Measurements from ENCODE around the gene SETMAR. TPM values are rescaled to one million over a fixed set of nuclear protein-coding genes. Genes with fewer than 3 reads are reported as not detected.

The SETMAR gene
- total and polyA plus RNA-seq, 2 of the 4 experiments (the other 2 are of a cell fraction) = 12.7 to 18.1 TPM

DNA sequence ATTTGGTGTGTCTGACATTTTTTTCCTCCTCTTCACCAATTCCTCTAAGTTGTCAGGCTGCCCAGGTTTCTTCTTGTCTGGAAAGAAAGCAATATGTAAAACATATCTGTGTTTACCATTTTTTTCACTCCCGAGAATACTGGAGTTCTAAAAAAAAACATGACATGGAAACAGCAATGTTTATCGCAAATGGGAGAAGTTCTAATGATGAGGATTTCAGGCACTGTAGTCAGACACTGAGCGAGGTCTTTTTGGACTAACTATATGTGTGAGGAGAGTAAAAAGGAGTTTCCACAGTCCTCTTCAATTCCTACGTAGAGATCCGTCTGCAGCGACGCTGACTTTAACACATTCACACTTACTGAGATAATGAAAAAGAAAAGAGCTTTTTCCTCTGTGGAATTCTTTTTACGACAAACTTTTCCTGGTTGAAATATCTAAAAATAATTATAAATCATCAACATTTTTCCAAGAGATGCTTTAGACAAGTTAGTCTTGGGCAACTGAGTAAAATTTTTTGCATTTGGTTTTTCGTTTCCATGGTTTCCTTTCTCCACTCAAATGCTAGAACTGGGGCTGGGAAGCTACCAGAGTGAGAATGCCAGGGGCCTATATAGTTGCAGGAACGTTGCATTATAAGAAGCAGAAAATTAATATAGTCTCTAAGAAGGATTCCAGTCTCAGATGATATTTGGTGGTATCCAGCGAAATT lies 8.4 kb upstream of the SETMAR start:
- no peak overlapping the region for H3K27ac ChIP-seq (ENCODE audit: insufficient read depth, low read length)
- H2BK15ac ChIP-seq (ENCODE audit: low read depth, low read length) = no peak overlapping the region
- DNase-seq = no peak
- H3K9me3 ChIP-seq (ENCODE audit: control insufficient read depth, insufficient read depth, low read length) = no peaks in the 10 kb centered on the region
- H2AK9ac ChIP-seq (replicated peaks; ENCODE audit: low read depth, low read length, poor library complexity) = no peak overlapping the region
- no peak overlapping the region for H3K56ac ChIP-seq (ENCODE audit: extremely low read depth, insufficient read depth, low read length)
- no peak overlapping the region for H4K8ac ChIP-seq (ENCODE audit: low read depth in 2 of 2, low read length in 2 of 2)
- in situ Hi-C loops (cut with MboI; ENCODE audit: low sequenced_read_pairs) (no loop called here), dilution Hi-C loops (cut with HindIII; ENCODE audit: low sequenced_read_pairs, unreplicated experiment) (loop anchor here (25.0 kb wide), 1 partner anchor 1082 kb away; no protein-coding TSS in a partner anchor), intact Hi-C loops (cut with micrococcal nuclease) (no loop called here)
- H3K36me3 ChIP-seq (ENCODE audit: control insufficient read depth, insufficient read depth, low read length) = no peaks in the 10 kb centered on the region
- no peak overlapping the region for H4K5ac ChIP-seq (ENCODE audit: low read depth, low read length)
- BruUV-seq (replicated peaks) = no TSS peak
- no peak overlapping the region for H3K4me3 ChIP-seq (ENCODE audit: insufficient read depth, low read depth, low read length)
- no peak overlapping the region for H3K18ac ChIP-seq (ENCODE audit: low read depth, low read length)
- no peaks in the 10 kb centered on the region for H4K20me1 ChIP-seq (ENCODE audit: insufficient read depth, low read length)
- H3K4ac ChIP-seq (ENCODE audit: low read depth, low read length) = no peak overlapping the region
- H3K23ac ChIP-seq (ENCODE audit: low read depth, low read length) = no peak overlapping the region
- TF ChIP-seq RCOR1 (IDR thresholded peaks at IDR 0.05; ENCODE audit: insufficient replicate concordance, low read length) (no peak), BHLHE40 (IDR thresholded peaks at IDR 0.05; ENCODE audit: low read depth, low read length) (no peak), MAZ (IDR thresholded peaks at IDR 0.05; ENCODE audit: borderline replicate concordance, low read depth, low read length) (no peak), RAD21 (IDR thresholded peaks at IDR 0.05; ENCODE audit: low read length) (no peak), CEBPB (IDR thresholded peaks at IDR 0.05; ENCODE audit: low read depth, low read length) (no peak), RFX5 (IDR thresholded peaks at IDR 0.05; ENCODE audit: low read depth, low read length) (no peak), CHD1 (IDR thresholded peaks at IDR 0.05; ENCODE audit: low read depth, low read length) (no peak), POLR2A (IDR thresholded peaks at IDR 0.05; ENCODE audit: low read depth, low read length) (no peak), NFE2L2 (IDR thresholded peaks at IDR 0.05; ENCODE audit: low read depth, low read length) (no peak), FOS (IDR thresholded peaks at IDR 0.05; ENCODE audit: low read depth, low read length) (no peak), MAFK (IDR thresholded peaks at IDR 0.05; ENCODE audit: low read depth, low read length) (no peak), SMC3 (IDR thresholded peaks at IDR 0.05; ENCODE audit: low read depth, low read length) (no peak), MXI1 (IDR thresholded peaks at IDR 0.05; ENCODE audit: borderline replicate concordance, low read depth, low read length) (no peak)
- TF ChIP-seq, protein P1, sequence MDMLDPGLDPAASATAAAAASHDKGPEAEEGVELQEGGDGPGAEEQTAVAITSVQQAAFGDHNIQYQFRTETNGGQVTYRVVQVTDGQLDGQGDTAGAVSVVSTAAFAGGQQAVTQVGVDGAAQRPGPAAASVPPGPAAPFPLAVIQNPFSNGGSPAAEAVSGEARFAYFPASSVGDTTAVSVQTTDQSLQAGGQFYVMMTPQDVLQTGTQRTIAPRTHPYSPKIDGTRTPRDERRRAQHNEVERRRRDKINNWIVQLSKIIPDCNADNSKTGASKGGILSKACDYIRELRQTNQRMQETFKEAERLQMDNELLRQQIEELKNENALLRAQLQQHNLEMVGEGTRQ (IDR thresholded peaks at IDR 0.05; ENCODE audit: low read depth, low read length) = no peak
- TF ChIP-seq, protein P2, sequence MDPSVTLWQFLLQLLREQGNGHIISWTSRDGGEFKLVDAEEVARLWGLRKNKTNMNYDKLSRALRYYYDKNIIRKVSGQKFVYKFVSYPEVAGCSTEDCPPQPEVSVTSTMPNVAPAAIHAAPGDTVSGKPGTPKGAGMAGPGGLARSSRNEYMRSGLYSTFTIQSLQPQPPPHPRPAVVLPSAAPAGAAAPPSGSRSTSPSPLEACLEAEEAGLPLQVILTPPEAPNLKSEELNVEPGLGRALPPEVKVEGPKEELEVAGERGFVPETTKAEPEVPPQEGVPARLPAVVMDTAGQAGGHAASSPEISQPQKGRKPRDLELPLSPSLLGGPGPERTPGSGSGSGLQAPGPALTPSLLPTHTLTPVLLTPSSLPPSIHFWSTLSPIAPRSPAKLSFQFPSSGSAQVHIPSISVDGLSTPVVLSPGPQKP (IDR thresholded peaks at IDR 0.05; ENCODE audit: borderline replicate concordance, low read depth, low read length) = no peak
- TF ChIP-seq, protein P3, sequence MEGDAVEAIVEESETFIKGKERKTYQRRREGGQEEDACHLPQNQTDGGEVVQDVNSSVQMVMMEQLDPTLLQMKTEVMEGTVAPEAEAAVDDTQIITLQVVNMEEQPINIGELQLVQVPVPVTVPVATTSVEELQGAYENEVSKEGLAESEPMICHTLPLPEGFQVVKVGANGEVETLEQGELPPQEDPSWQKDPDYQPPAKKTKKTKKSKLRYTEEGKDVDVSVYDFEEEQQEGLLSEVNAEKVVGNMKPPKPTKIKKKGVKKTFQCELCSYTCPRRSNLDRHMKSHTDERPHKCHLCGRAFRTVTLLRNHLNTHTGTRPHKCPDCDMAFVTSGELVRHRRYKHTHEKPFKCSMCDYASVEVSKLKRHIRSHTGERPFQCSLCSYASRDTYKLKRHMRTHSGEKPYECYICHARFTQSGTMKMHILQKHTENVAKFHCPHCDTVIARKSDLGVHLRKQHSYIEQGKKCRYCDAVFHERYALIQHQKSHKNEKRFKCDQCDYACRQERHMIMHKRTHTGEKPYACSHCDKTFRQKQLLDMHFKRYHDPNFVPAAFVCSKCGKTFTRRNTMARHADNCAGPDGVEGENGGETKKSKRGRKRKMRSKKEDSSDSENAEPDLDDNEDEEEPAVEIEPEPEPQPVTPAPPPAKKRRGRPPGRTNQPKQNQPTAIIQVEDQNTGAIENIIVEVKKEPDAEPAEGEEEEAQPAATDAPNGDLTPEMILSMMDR (conservative IDR thresholded peaks at IDR 0.05; ENCODE audit: low read depth, low read length) = no peak
- CTCF ChIA-PET = no interaction called here
- no CpG with 5 or more reads among the region's 11 CpGs for WGBS, 2 experiments (ENCODE audit: extremely low coverage in 2 of 2, insufficient read length in 1 of 2)
- H3K4me1 ChIP-seq (ENCODE audit: control insufficient read depth, insufficient read depth, low read length) = no peaks in the 10 kb centered on the region
- no peak overlapping the region for H2BK5ac ChIP-seq (ENCODE audit: low read depth, low read length, poor library complexity, severe bottlenecking)
- no peak overlapping the region for H3K9ac ChIP-seq (ENCODE audit: low read depth, low read length)
- no peaks in the 10 kb centered on the region for H3K27me3 ChIP-seq (ENCODE audit: control insufficient read depth, insufficient read depth, low read length)
- ATAC-seq (ENCODE audit: low read depth) = no peak
- no peaks in the 10 kb centered on the region for H3K9me1 ChIP-seq (ENCODE audit: insufficient read depth, low read length)
- no peaks in the 10 kb centered on the region for H3K79me1 ChIP-seq (ENCODE audit: low read depth in 1 of 2, low read length in 2 of 2)
- H2AFZ ChIP-seq (replicated peaks; ENCODE audit: low read length, poor library complexity) = no peak overlapping the region
- no peak overlapping the region for H2BK120ac ChIP-seq (ENCODE audit: low read depth, low read length)
- no peak overlapping the region for H4K91ac ChIP-seq (ENCODE audit: insufficient read depth, low read depth, low read length)
- H2BK20ac ChIP-seq (ENCODE audit: low read depth, low read length) = no peak overlapping the region
- H3K4me2 ChIP-seq (ENCODE audit: low read depth, low read length) = no peak overlapping the region
- POLR2A ChIA-PET (ENCODE audit: unreplicated experiment) = no interaction called here
- no peak overlapping the region for H2AK5ac ChIP-seq (ENCODE audit: low read depth, low read length)
- no peak overlapping the region for H3K14ac ChIP-seq (replicated peaks; ENCODE audit: low read depth, low read length)

Data from IMR-90 (cell line).